Bronchial epithelial cell (primary cell): ENCODE results near the gene PTGES2. TPM values are rescaled to one million over a fixed set of nuclear protein-coding genes. Genes with fewer than 3 reads are reported as not detected.

ENCODE experiments used
- DNase-seq: peaks from one replicate; pipeline ENCODE4 v3.0.0-alpha.2; 2010; ENCODE audit warnings: low read depth
- FAIRE-seq: peaks from 2 replicates; lab custom pipeline; 2011; peaks lifted over from hg19 to GRCh38; lab: Jason Lieb, UNC
- H3K27me3 ChIP-seq: 2 replicates; pipeline ENCODE4 v1.5.1; 2011; ENCODE audit warnings: low read length; ENCODE audit not compliant: control insufficient read depth, insufficient read depth
- H3K36me3 ChIP-seq: 2 replicates; pipeline ENCODE4 v1.5.1; 2011; ENCODE audit warnings: low read length; ENCODE audit not compliant: control insufficient read depth, insufficient read depth
- H3K4me3 ChIP-seq: 2 replicates; pipeline ENCODE4 v1.5.1; 2011; ENCODE audit warnings: mild to moderate bottlenecking, low read depth, low read length, control low read depth
- CTCF ChIP-seq: IDR thresholded peaks from 2 replicates; pipeline ENCODE4 v1.5.1; 2011; ENCODE audit warnings: mild to moderate bottlenecking, moderate library complexity, low read length, control low read depth, inconsistent platforms; ENCODE audit not compliant: insufficient read depth, severe bottlenecking
- total RNA-seq: library from RNA; depleted of rRNA; stranded (reverse); fragments of >200 nt; gene quantifications from 2 replicates; pipeline ENCODE4 v1.2.1, GENCODE V29; 2014

The PTGES2 gene
- total RNA-seq, 1 donor from 2014 or later, result 130 TPM

- no peaks in the 10 kb centered on the region for H3K36me3 ChIP-seq
- H3K4me3 ChIP-seq, result no peak overlapping the region
- H3K27me3 ChIP-seq, result no peaks in the 10 kb centered on the region
- no peak for TF ChIP-seq CTCF
- no peak for FAIRE-seq
- DNase-seq, result no peak
These were observed 24.0 kb upstream of the PTGES2 start for GRCh38 chr9:128151309-128152132.

GRCh38 chr9:128150594-128151308 lies 23.2 kb upstream of the PTGES2 start:
- H3K4me3 ChIP-seq, result no peak overlapping the region
- DNase-seq, result no peak
- no peaks in the 10 kb centered on the region for H3K27me3 ChIP-seq
- TF ChIP-seq CTCF, result peak; percentile 59
- no peak for FAIRE-seq
- no peaks in the 10 kb centered on the region for H3K36me3 ChIP-seq

- FAIRE-seq, result no peak
- Histone ChIP-seq H3K36me3 (no peaks in the 10 kb centered on the region), H3K27me3 (no peaks in the 10 kb centered on the region), H3K4me3 (peak overlapping the region; percentile 14)
- DNase-seq, result no peak
- no peak for TF ChIP-seq CTCF
These were observed 22.5 kb upstream of the PTGES2 start for GRCh38 chr9:128149951-128150593.

- FAIRE-seq, result peak; percentile 70
- DNase-seq, result peak; percentile 90
- Histone ChIP-seq H3K27me3 (no peaks in the 10 kb centered on the region), H3K36me3 (no peaks in the 10 kb centered on the region), H3K4me3 (peak within 1 kb of the TSS; percentile 14)
- no peak for TF ChIP-seq CTCF
These were observed 21.6 kb upstream of the PTGES2 start, which contains the start of gene LCN2 for GRCh38 chr9:128149001-128149701. Gene LCN2 (plus strand): TSS chr9:128149453. CDS start chr9:128149526, 73 bp downstream.

- no peak for TF ChIP-seq CTCF
- no peak for FAIRE-seq
- no peak for DNase-seq
- Histone ChIP-seq H3K36me3 (no peaks in the 10 kb centered on the region), H3K27me3 (no peaks in the 10 kb centered on the region), H3K4me3 (no peak overlapping the region)
These were observed 21.0 kb upstream of the PTGES2 start for GRCh38 chr9:128148509-128149000.
